Skeletal muscle satellite cell (primary cell): ENCODE data around the gene FXN.
A peak's percentile ranks its signal among the peaks of the same experiment; 100 is the strongest.
"Not testable (repeated sequence)": the region's sequence is repeated elsewhere in the genome, so short reads cannot be mapped to it uniquely, and the experiment has no call there.

ENCODE experiments used
- H3K27me3 ChIP-seq: 2 replicates; pipeline ENCODE4 v1.7.0; 2013; ENCODE audit warnings: low read length; ENCODE audit not compliant: control insufficient read depth, insufficient read depth
- H3K36me3 ChIP-seq: 2 replicates; pipeline ENCODE4 v1.7.0; 2013; ENCODE audit warnings: mild to moderate bottlenecking, control low read depth, low read length; ENCODE audit not compliant: insufficient read depth
- H3K4me1 ChIP-seq: 2 replicates; pipeline ENCODE4 v1.7.0; 2013; ENCODE audit warnings: low read length; ENCODE audit not compliant: control insufficient read depth, insufficient read depth
- H3K4me2 ChIP-seq: 2 replicates; pipeline ENCODE4 v1.7.0; 2013; ENCODE audit warnings: mild to moderate bottlenecking, low read length
- H3K4me3 ChIP-seq: 2 replicates; pipeline ENCODE4 v1.7.0; 2013; ENCODE audit warnings: low read length
- H3K9ac ChIP-seq: 2 replicates; pipeline ENCODE4 v1.7.0; 2013; ENCODE audit warnings: mild to moderate bottlenecking, low read depth, low read length, moderate library complexity
- H3K9me3 ChIP-seq: replicated peaks from 2 replicates; pipeline ENCODE4 v1.7.0; 2013; ENCODE audit warnings: mild to moderate bottlenecking, control low read depth, low read length

The FXN gene

GRCh38 chr9:69109152-69109551, 73.6 kb downstream of the FXN start:
- H3K4me3 ChIP-seq, result no peak overlapping the region
- no peaks in the 10 kb centered on the region for H3K27me3 ChIP-seq
- H3K9ac ChIP-seq, result no peak overlapping the region
- no peaks in the 10 kb centered on the region for H3K4me1 ChIP-seq
- H3K4me2 ChIP-seq, result no peak overlapping the region
- H3K36me3 ChIP-seq, result no peaks in the 10 kb centered on the region
- no peaks in the 10 kb centered on the region for H3K9me3 ChIP-seq

GRCh38 chr9:69112646-69113045, 77.1 kb downstream of the FXN start:
- not testable (repeated sequence) for H3K4me2 ChIP-seq, H3K36me3 ChIP-seq, H3K4me1 ChIP-seq, H3K4me3 ChIP-seq, H3K9me3 ChIP-seq, H3K27me3 ChIP-seq, H3K9ac ChIP-seq

- H3K4me1 ChIP-seq, result peaks cover 5% of the 10 kb centered on the region
- no peaks in the 10 kb centered on the region for H3K27me3 ChIP-seq
- no peak overlapping the region for H3K4me2 ChIP-seq
- H3K9ac ChIP-seq, result no peak overlapping the region
- H3K4me3 ChIP-seq, result no peak overlapping the region
- no peaks in the 10 kb centered on the region for H3K36me3 ChIP-seq
- H3K9me3 ChIP-seq, result no peaks in the 10 kb centered on the region
Observed at GRCh38 chr9:69115621-69116020, 80.1 kb downstream of the FXN start.

GRCh38 chr9:69118656-69119055, 83.1 kb downstream of the FXN start:
- H3K27me3 ChIP-seq, result no peaks in the 10 kb centered on the region
- H3K9ac ChIP-seq, result no peak overlapping the region
- no peaks in the 10 kb centered on the region for H3K36me3 ChIP-seq
- H3K4me2 ChIP-seq, result no peak overlapping the region
- no peaks in the 10 kb centered on the region for H3K9me3 ChIP-seq
- peaks cover 14% of the 10 kb centered on the region for H3K4me1 ChIP-seq
- no peak overlapping the region for H3K4me3 ChIP-seq

GRCh38 chr9:69120380-69121154, 85.0 kb downstream of the FXN start:
- H3K36me3 ChIP-seq, result no peaks in the 10 kb centered on the region
- H3K4me2 ChIP-seq, result peak overlapping the region; percentile 100
- H3K4me3 ChIP-seq, result peak overlapping the region; percentile 80
- H3K9ac ChIP-seq, result no peak overlapping the region
- peaks cover 11% of the 10 kb centered on the region for H3K4me1 ChIP-seq
- no peaks in the 10 kb centered on the region for H3K27me3 ChIP-seq
- no peaks in the 10 kb centered on the region for H3K9me3 ChIP-seq

GRCh38 chr9:69121155-69122081, 85.9 kb downstream of the FXN start:
- no peaks in the 10 kb centered on the region for H3K9me3 ChIP-seq
- H3K9ac ChIP-seq, result peak overlapping the region; percentile 77
- no peaks in the 10 kb centered on the region for H3K36me3 ChIP-seq
- peak overlapping the region; percentile 80 for H3K4me3 ChIP-seq
- H3K4me1 ChIP-seq, result peaks cover 9% of the 10 kb centered on the region
- H3K4me2 ChIP-seq, result peak overlapping the region; percentile 100
- H3K27me3 ChIP-seq, result no peaks in the 10 kb centered on the region

GRCh38 chr9:69122082-69122548, 86.6 kb downstream of the FXN start:
- Histone ChIP-seq H3K4me3 (peak overlapping the region; percentile 80), H3K36me3 (no peaks in the 10 kb centered on the region), H3K4me2 (peak overlapping the region; percentile 100), H3K4me1 (peaks cover 9% of the 10 kb centered on the region), H3K27me3 (no peaks in the 10 kb centered on the region), H3K9ac (peak overlapping the region; percentile 77), H3K9me3 (no peaks in the 10 kb centered on the region)

GRCh38 chr9:69122549-69123141, 87.1 kb downstream of the FXN start:
- Histone ChIP-seq H3K36me3 (no peaks in the 10 kb centered on the region), H3K27me3 (no peaks in the 10 kb centered on the region), H3K4me3 (peak overlapping the region; percentile 80), H3K9me3 (no peaks in the 10 kb centered on the region), H3K4me1 (peaks cover 9% of the 10 kb centered on the region), H3K4me2 (peak overlapping the region; percentile 100), H3K9ac (peak overlapping the region; percentile 77)

GRCh38 chr9:69130456-69131441, 95.2 kb downstream of the FXN start:
- Histone ChIP-seq H3K9ac (no peak overlapping the region), H3K36me3 (no peaks in the 10 kb centered on the region), H3K4me2 (peak overlapping the region; percentile 44), H3K4me3 (no peak overlapping the region), H3K27me3 (no peaks in the 10 kb centered on the region), H3K4me1 (peaks cover 21% of the 10 kb centered on the region), H3K9me3 (no peaks in the 10 kb centered on the region)

- peak overlapping the region; percentile 30 for H3K4me2 ChIP-seq
- no peak overlapping the region for H3K4me3 ChIP-seq
- no peaks in the 10 kb centered on the region for H3K36me3 ChIP-seq
- peaks cover 21% of the 10 kb centered on the region for H3K4me1 ChIP-seq
- no peaks in the 10 kb centered on the region for H3K27me3 ChIP-seq
- no peaks in the 10 kb centered on the region for H3K9me3 ChIP-seq
- H3K9ac ChIP-seq, result no peak overlapping the region
Observed at GRCh38 chr9:69131682-69132081, 96.1 kb downstream of the FXN start.
